Lung (tissue), 12 donors: ENCODE data around the gene ALK. TPM values are rescaled to one million over a fixed set of nuclear protein-coding genes. Genes with fewer than 3 reads are reported as not detected.
A peak's percentile ranks its signal among the peaks of the same experiment; 100 is the strongest.

Experiments
- ATAC-seq: fragments of 200-7000 bp; cut with Tn5 transposase; one replicate; pipeline ENCODE4 v1.9.1; 2020; ENCODE audit warnings: moderate number of reproducible peaks; ENCODE audit not compliant: insufficient read depth, low FRiP score
- DNase-seq, 3 donors: peaks; one replicate each; pipeline ENCODE4 v3.0.0-alpha.2; 2013 to 2017
- H3K27ac ChIP-seq, 2 donors: one replicate each; pipeline ENCODE4 v1.5.1; 2013; ENCODE audit warnings: mild to moderate bottlenecking in 2 of 2, moderate library complexity in 2 of 2, control low read depth in 1 of 2, inconsistent platforms in 1 of 2, low read depth in 1 of 2, low read length in 1 of 2
- H3K27me3 ChIP-seq, 3 donors: one replicate each; pipeline ENCODE4 v1.5.1; 2013; ENCODE audit warnings: low read length in 2 of 3; ENCODE audit not compliant: control insufficient read depth in 3 of 3, insufficient read depth in 3 of 3
- H3K36me3 ChIP-seq, 4 donors: one replicate each; pipeline ENCODE4 v1.5.1; 2013; ENCODE audit warnings: low read length in 4 of 4, mild to moderate bottlenecking in 1 of 4, moderate library complexity in 1 of 4; ENCODE audit not compliant: control insufficient read depth in 4 of 4, insufficient read depth in 4 of 4
- H3K4me1 ChIP-seq, 5 donors: one replicate each; pipeline ENCODE4 v1.5.1; 2013; ENCODE audit warnings: low read length in 5 of 5, mild to moderate bottlenecking in 2 of 5, moderate library complexity in 1 of 5; ENCODE audit not compliant: control insufficient read depth in 5 of 5, insufficient read depth in 5 of 5
- H3K4me3 ChIP-seq: one replicate; pipeline ENCODE4 v1.5.1; 2013; ENCODE audit warnings: mild to moderate bottlenecking, control low read depth, moderate library complexity
- H3K9ac ChIP-seq, 2 donors: one replicate each; pipeline ENCODE4 v1.5.1; 2013; ENCODE audit warnings: low read length in 2 of 2, control low read depth in 1 of 2; ENCODE audit not compliant: insufficient read depth in 1 of 2
- H3K9me3 ChIP-seq, 4 donors: one replicate each; pipeline ENCODE4 v1.5.1; 2013; ENCODE audit warnings: low read length in 3 of 4, mild to moderate bottlenecking in 1 of 4, moderate library complexity in 1 of 4; ENCODE audit not compliant: control insufficient read depth in 4 of 4, insufficient read depth in 3 of 4
- WGBS, 2 donors: extraction: QIAGEN DNeasy Blood & Tissue Kit; methylation state at CpG; one replicate each; pipeline ENCODE4 v1.1.7; 2013; 5-methylcytosine and 5-hydroxymethylcytosine counted together
- polyA plus RNA-seq, 2 donors: library from polyadenylated mRNA; stranded (reverse); fragments of 200-250 nt; gene quantifications; one replicate each; pipeline ENCODE4 v1.2.1, GENCODE V29; 2013
- total RNA-seq, 2 donors: library from RNA; depleted of rRNA in 1 of 2; stranded (reverse); fragments of >200 nt in 1 of 2; gene quantifications; one replicate each; pipeline ENCODE4 v1.2.1, GENCODE V29; 2014 to 2021
- TF ChIP-seq, protein P1 (sequence below): IDR thresholded peaks from 2 replicates; pipeline ENCODE4 v1.5.1; 2012; ENCODE audit warnings: mild to moderate bottlenecking; ENCODE audit errors: control extremely low read depth, extremely low read depth
- donor health status: control.
- donor health status: control.
- donor health status: Bipolar disorder and iron deficiency.
- donor health status: healthy.
- donor health status: DM: yes; HTN: yes; CAD: no.

The ALK gene
- total and polyA plus RNA-seq, 4 donors, result 0.09 to 0.25 (median 0.10) TPM; not detected in 1

DNA sequence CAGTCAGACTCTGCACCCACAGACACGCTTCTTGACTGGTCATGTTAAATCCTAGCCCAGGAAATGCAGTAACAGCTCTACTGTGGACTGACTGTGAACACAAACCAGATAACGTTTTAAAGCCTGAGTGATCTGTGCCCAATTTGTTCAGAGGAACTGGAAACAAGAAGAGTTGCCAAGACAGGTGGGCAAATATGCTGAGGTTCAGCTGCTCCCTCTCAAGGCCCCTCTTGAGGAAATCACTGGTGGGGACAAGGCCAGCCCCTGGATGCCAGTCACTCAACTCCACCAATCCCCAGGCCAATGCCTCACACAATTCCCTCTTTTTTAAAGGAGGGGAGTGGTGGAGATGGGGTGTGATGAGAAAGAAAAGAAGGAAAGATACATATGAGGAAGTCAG is 261.2 kb downstream of the ALK start:
- Histone ChIP-seq H3K4me3 (no peak overlapping the region), H3K27ac (no peak overlapping the region), H3K4me1 (no peaks in the 10 kb centered on the region), H3K27me3 (no peaks in the 10 kb centered on the region), H3K9ac (no peak overlapping the region), H3K9me3 (peaks cover 0 to 2% (median 0%) of the 10 kb centered on the region in 4 donors), H3K36me3 (no peaks in the 10 kb centered on the region)
- DNase-seq (no peak), ATAC-seq (no peak)
- TF ChIP-seq, protein P1, sequence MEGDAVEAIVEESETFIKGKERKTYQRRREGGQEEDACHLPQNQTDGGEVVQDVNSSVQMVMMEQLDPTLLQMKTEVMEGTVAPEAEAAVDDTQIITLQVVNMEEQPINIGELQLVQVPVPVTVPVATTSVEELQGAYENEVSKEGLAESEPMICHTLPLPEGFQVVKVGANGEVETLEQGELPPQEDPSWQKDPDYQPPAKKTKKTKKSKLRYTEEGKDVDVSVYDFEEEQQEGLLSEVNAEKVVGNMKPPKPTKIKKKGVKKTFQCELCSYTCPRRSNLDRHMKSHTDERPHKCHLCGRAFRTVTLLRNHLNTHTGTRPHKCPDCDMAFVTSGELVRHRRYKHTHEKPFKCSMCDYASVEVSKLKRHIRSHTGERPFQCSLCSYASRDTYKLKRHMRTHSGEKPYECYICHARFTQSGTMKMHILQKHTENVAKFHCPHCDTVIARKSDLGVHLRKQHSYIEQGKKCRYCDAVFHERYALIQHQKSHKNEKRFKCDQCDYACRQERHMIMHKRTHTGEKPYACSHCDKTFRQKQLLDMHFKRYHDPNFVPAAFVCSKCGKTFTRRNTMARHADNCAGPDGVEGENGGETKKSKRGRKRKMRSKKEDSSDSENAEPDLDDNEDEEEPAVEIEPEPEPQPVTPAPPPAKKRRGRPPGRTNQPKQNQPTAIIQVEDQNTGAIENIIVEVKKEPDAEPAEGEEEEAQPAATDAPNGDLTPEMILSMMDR, result no peak
- whole genome bisulfite sequencing, 2 donors, result 74 to 93% methylated on average over 2 of the region's 2 CpGs

DNA sequence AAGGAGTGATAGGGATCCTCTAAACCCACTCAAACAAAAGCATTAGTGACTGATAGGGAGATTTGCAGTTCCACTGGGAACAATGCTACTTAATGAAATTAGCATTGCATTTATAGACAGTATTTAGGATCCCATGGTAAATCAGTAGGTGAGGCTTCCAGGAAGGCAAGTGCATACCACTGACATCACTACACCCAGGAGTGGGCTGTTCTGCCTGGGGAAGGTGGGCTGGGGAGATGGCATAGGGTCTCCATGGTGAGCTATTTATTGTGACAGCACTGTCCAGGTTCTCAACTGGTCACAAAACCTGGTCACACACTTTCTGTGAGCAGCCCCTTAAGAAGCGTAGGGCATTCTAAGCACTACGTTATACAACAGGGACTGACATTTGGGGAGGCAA is 262.2 kb downstream of the ALK start:
- TF ChIP-seq, protein P1, result no peak
- H3K4me1 ChIP-seq, result no peaks in the 10 kb centered on the region
- 88 to 98% methylated on average over 2 of the region's 2 CpGs for WGBS, 2 donors

DNA sequence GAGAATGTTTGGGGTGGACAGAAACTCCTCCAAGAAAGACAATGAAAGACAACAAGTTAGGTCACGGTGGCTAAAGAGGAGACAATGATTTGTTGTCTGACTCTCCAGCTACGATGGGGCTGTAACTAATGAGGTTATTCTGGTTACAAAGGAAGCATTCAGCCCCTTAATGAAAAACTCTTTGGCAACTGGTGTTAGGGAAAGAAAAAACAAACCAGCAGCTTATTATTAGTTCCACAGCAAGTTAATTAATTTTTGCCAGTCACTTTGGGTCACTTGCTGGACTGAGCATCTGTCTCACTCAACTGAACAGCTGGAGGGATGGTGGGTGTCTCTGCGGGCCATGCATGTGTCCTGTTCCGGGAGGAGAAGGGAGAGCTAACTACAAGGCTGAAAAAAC is 263.7 kb downstream of the ALK start:
- WGBS, 2 donors, result 71 to 87% methylated on average over 4 of the region's 4 CpGs
- Histone ChIP-seq H3K9me3 (peaks cover 0 to 2% (median 0%) of the 10 kb centered on the region in 4 donors), H3K4me3 (no peak overlapping the region), H3K27ac (no peak overlapping the region), H3K27me3 (no peaks in the 10 kb centered on the region), H3K9ac (no peak overlapping the region), H3K36me3 (no peaks in the 10 kb centered on the region), H3K4me1 (no peaks in the 10 kb centered on the region)
- no peak for ATAC-seq
- no peak for DNase-seq
- TF ChIP-seq, protein P1, result no peak

More for the DNA sequence above, 262.2 kb downstream of the ALK start:
- Histone ChIP-seq H3K4me3 (no peak overlapping the region), H3K36me3 (no peaks in the 10 kb centered on the region), H3K9me3 (peaks cover 0 to 2% (median 0%) of the 10 kb centered on the region in 4 donors), H3K9ac (no peak overlapping the region), H3K27me3 (no peaks in the 10 kb centered on the region), H3K27ac (no peak overlapping the region)
- no peak for DNase-seq
- ATAC-seq, result no peak

DNA sequence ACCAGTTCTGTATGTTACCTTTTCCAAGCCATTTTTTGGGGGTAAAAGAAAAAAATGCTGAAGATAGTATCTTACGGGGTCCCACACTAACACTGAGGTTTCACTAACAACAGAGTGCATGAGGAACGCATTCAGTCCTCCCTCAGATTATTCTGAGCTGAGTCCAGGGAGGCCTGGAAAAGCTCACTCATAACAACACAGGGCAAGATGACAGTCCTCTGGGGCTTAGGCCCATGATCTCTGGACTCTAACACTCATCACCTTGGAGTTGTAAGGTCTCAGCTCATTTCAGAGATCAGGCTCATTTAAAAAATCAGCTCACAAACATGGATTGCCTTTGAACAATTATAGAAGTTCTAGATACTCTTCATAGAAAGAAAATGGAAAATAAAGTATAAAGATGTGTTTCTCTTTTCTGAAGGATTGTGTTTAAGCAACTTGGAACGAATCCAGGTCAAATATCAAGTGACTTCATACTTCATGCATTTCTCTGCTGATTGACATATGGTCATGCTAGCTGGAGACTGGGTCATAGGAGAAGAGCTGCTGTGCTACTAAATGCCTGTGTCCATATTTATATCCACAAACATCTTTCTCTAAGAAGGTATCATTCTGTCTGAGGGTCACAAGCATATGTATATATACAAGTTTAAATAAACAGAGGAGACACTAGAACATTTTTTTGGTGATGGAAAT is 265.8 kb downstream of the ALK start:
- ATAC-seq (no peak), DNase-seq (peak in 2 of 3 donors; percentile 1 to 35)
- Histone ChIP-seq H3K9ac (no peak overlapping the region), H3K36me3 (no peaks in the 10 kb centered on the region), H3K9me3 (peaks cover 0 to 2% (median 0%) of the 10 kb centered on the region in 4 donors), H3K4me3 (no peak overlapping the region), H3K27ac (no peak overlapping the region), H3K27me3 (peaks cover 0 to 4% (median 0%) of the 10 kb centered on the region in 3 donors), H3K4me1 (no peaks in the 10 kb centered on the region)
- 68 to 82% methylated on average over 3 of the region's 3 CpGs for WGBS, 2 donors
- TF ChIP-seq, protein P1, result no peak
